Uterus (tissue), 4 donors: ENCODE results near the gene PEDS1. TPM values are rescaled to one million over a fixed set of nuclear protein-coding genes. Genes with fewer than 3 reads are reported as not detected.
"Not testable (repeated sequence)": the region's sequence is repeated elsewhere in the genome, so short reads cannot be mapped to it uniquely, and the experiment has no call there.

ENCODE experiments used
- DNase-seq, 2 donors: peaks; one replicate each; pipeline ENCODE4 v3.0.0-alpha.2; 2019 to 2020
- H3K27ac ChIP-seq, 2 donors: fragments of 200-600 bp; sonication (generic); 1 replicate in 1 of 2; 2 replicates in 1 of 2; pipeline ENCODE4 v1.5.1; 2016 to 2018
- H3K27me3 ChIP-seq, 2 donors: fragments of 200-600 bp; sonication (generic); one replicate each; pipeline ENCODE4 v1.5.1; 2018 to 2019; ENCODE audit warnings: control low read depth in 1 of 2
- H3K36me3 ChIP-seq, 2 donors: fragments of 200-600 bp; sonication (generic); one replicate each; pipeline ENCODE4 v1.5.1; 2019; ENCODE audit warnings: control low read depth in 1 of 2
- H3K4me1 ChIP-seq, 2 donors: fragments of 200-600 bp; sonication (generic); one replicate each; pipeline ENCODE4 v1.5.1; 2018 to 2019; ENCODE audit warnings: control low read depth in 1 of 2
- H3K4me3 ChIP-seq, 2 donors: fragments of 200-600 bp; sonication (generic); 1 replicate in 1 of 2; 2 replicates in 1 of 2; pipeline ENCODE4 v1.5.1; 2018 to 2019; ENCODE audit warnings: mild to moderate bottlenecking in 1 of 2
- H3K9me3 ChIP-seq, 2 donors: fragments of 200-600 bp; sonication (generic); one replicate each; pipeline ENCODE4 v1.5.1; 2019; ENCODE audit warnings: control low read depth in 1 of 2
- CTCF ChIP-seq, 4 experiments: fragments of 200-600 bp in 2 of 4; fragments of 450-650 bp in 2 of 4; sonication (generic) in 2 of 4; IDR thresholded peaks; one replicate each; pipeline ENCODE4 v1.5.1; 2016 to 2019; ENCODE audit warnings: antibody characterized with exemption in 4 of 4, mild to moderate bottlenecking in 2 of 4, moderate library complexity in 1 of 4
- POLR2A ChIP-seq, 2 donors: fragments of 450-650 bp; IDR thresholded peaks; one replicate each; pipeline ENCODE4 v1.6.1; 2016; ENCODE audit warnings: antibody characterized with exemption in 2 of 2, mild to moderate bottlenecking in 1 of 2, moderate library complexity in 1 of 2
- intact Hi-C: fragments of 100-400 bp; cut with DNase I; formaldehyde crosslinking; loops from one replicate; pipeline ENCODE4 v1.15.1; 2023; ENCODE audit warnings: low total_unique reads
- total RNA-seq, 4 donors: library from RNA; depleted of rRNA in 3 of 4; stranded (reverse); fragments of >200 nt in 3 of 4; gene quantifications; one replicate each; pipeline versions ENCODE4 v1.1.0 to v1.2.4, GENCODE V29; 2014 to 2023
- donor health status: DM: yes; HTN: yes; CAD: no.

PEDS1 gene
- total RNA-seq, 4 donors from 2014 or later: 1.5 to 19.8 (median 6.1) TPM

GRCh38 chr20:50170549-50171220 is 17.2 kb upstream of the PEDS1 start:
- peaks cover 4 to 10% of the 10 kb centered on the region in 2 donors for H3K4me1 ChIP-seq
- no peak overlapping the region for H3K4me3 ChIP-seq
- intact Hi-C loops: loop anchor here (5.0 to 10.0 kb wide), 2 partner anchors 48 to 186 kb away; partner anchors contain the start of gene SNAI1
- no peaks in the 10 kb centered on the region for H3K27me3 ChIP-seq
- no peak overlapping the region for H3K27ac ChIP-seq
- H3K36me3 ChIP-seq: no peaks in the 10 kb centered on the region
- no peaks in the 10 kb centered on the region for H3K9me3 ChIP-seq
- no peak for DNase-seq
- no peak for TF ChIP-seq POLR2A (IDR thresholded peaks at IDR 0.05)
- no peak for TF ChIP-seq CTCF (IDR thresholded peaks at IDR 0.05)

- no peaks in the 10 kb centered on the region for H3K27me3 ChIP-seq
These were observed 15.9 kb upstream of the PEDS1 start for GRCh38 chr20:50169329-50169823.

GRCh38 chr20:50165684-50166554 is 12.4 kb upstream of the PEDS1 start:
- TF ChIP-seq CTCF (IDR thresholded peaks at IDR 0.05) (peak in 2 of 4 experiments; percentile 16 to 21), POLR2A (IDR thresholded peaks at IDR 0.05) (peak in 1 of 2 donors; percentile 37)

More at GRCh38 chr20:50169329-50169823, 15.9 kb upstream of the PEDS1 start:
- TF ChIP-seq CTCF (IDR thresholded peaks at IDR 0.05) (peak; percentile 90 to 95 (median 94)), POLR2A (IDR thresholded peaks at IDR 0.05) (no peak)
- DNase-seq: peak; percentile 81 to 82
- H3K9me3 ChIP-seq: no peaks in the 10 kb centered on the region
- no peaks in the 10 kb centered on the region for H3K36me3 ChIP-seq
- H3K4me3 ChIP-seq: no peak overlapping the region
- no peak overlapping the region for H3K27ac ChIP-seq
- intact Hi-C loops: no loop called here
- H3K4me1 ChIP-seq: peaks cover 4 to 10% of the 10 kb centered on the region in 2 donors

GRCh38 chr20:50163570-50164317 is 10.2 kb upstream of the PEDS1 start:
- Histone ChIP-seq H3K4me3 (no peak overlapping the region), H3K9me3 (no peaks in the 10 kb centered on the region), H3K27me3 (no peaks in the 10 kb centered on the region), H3K27ac (peak overlapping the region; percentile 44 to 55), H3K4me1 (peaks cover 0 to 4% of the 10 kb centered on the region in 2 donors), H3K36me3 (no peaks in the 10 kb centered on the region)
- DNase-seq: peak; percentile 50 to 55
- no peak for TF ChIP-seq CTCF (IDR thresholded peaks at IDR 0.05)
- no peak for TF ChIP-seq POLR2A (IDR thresholded peaks at IDR 0.05)
- intact Hi-C loops: no loop called here

More at GRCh38 chr20:50165684-50166554, 12.4 kb upstream of the PEDS1 start:
- intact Hi-C loops: no loop called here
- no peaks in the 10 kb centered on the region for H3K36me3 ChIP-seq
- peak overlapping the region; percentile 21 to 32 for H3K4me3 ChIP-seq
- no peaks in the 10 kb centered on the region for H3K27me3 ChIP-seq
- peaks cover 0 to 4% of the 10 kb centered on the region in 2 donors for H3K4me1 ChIP-seq
- DNase-seq: peak; percentile 96 to 100
- peak overlapping the region; percentile 86 to 96 for H3K27ac ChIP-seq
- H3K9me3 ChIP-seq: no peaks in the 10 kb centered on the region

- intact Hi-C loops, H3K9me3 ChIP-seq, H3K4me1 ChIP-seq, H3K27me3 ChIP-seq, H3K4me3 ChIP-seq, H3K36me3 ChIP-seq, DNase-seq, H3K27ac ChIP-seq: not testable (repeated sequence)
These were observed 8.0 kb upstream of the PEDS1 start for GRCh38 chr20:50161494-50161893.
